ENCODE data around the gene AP1M1.
"Not testable (repeated sequence)": the region's sequence is repeated elsewhere in the genome, so short reads cannot be mapped to it uniquely, and the experiment has no call there.

Gene AP1M1

GRCh38 chr19:16197622-16198369 lies at the start of gene AP1M1:
TSS of gene AP1M1 (plus strand) at chr19:16197911. CDS start at chr19:16198027, 116 bp downstream.
- peak; percentile 95 for DNase-seq

- no peak for DNase-seq
Measured at GRCh38 chr19:16148443-16149229, 49.1 kb upstream of the AP1M1 start.

- peak; percentile 37 for DNase-seq
Measured at GRCh38 chr19:16153582-16154336, 44.0 kb upstream of the AP1M1 start.

- DNase-seq: no peak
Measured at GRCh38 chr19:16154557-16154956, 43.2 kb upstream of the AP1M1 start.

- no peak for DNase-seq
Measured at GRCh38 chr19:16155128-16155527, 42.6 kb upstream of the AP1M1 start.

GRCh38 chr19:16156904-16157303 lies 40.8 kb upstream of the AP1M1 start:
- DNase-seq: no peak

- no peak for DNase-seq
Measured at GRCh38 chr19:16157601-16158000, 40.1 kb upstream of the AP1M1 start.

GRCh38 chr19:16159655-16160054 lies 38.1 kb upstream of the AP1M1 start:
- no peak for DNase-seq

GRCh38 chr19:16160445-16160942 lies 37.2 kb upstream of the AP1M1 start:
- no peak for DNase-seq

GRCh38 chr19:16160943-16161560 lies 36.7 kb upstream of the AP1M1 start:
- DNase-seq: no peak

- no peak for DNase-seq
Measured at GRCh38 chr19:16161840-16162239, 35.9 kb upstream of the AP1M1 start.

- DNase-seq: no peak
Measured at GRCh38 chr19:16164222-16164890, 33.4 kb upstream of the AP1M1 start.

- DNase-seq: no peak
Measured at GRCh38 chr19:16166417-16166816, 31.3 kb upstream of the AP1M1 start.

- DNase-seq: no peak
Measured at GRCh38 chr19:16167055-16167454, 30.7 kb upstream of the AP1M1 start.

GRCh38 chr19:16168465-16169081 lies 29.1 kb upstream of the AP1M1 start:
- peak; percentile 85 for DNase-seq

GRCh38 chr19:16170134-16170533 lies 27.6 kb upstream of the AP1M1 start:
- DNase-seq: no peak

- no peak for DNase-seq
Measured at GRCh38 chr19:16175954-16176353, 21.8 kb upstream of the AP1M1 start.

GRCh38 chr19:16178866-16179265 lies 18.8 kb upstream of the AP1M1 start:
- DNase-seq: not testable (repeated sequence)

- no peak for DNase-seq
Measured at GRCh38 chr19:16180611-16181010, 17.1 kb upstream of the AP1M1 start.

GRCh38 chr19:16184665-16185122 lies 13.0 kb upstream of the AP1M1 start:
- DNase-seq: no peak

GRCh38 chr19:16185123-16185767 lies 12.5 kb upstream of the AP1M1 start, which contains the start of gene FAM32A:
TSS of gene FAM32A (plus strand) at chr19:16185410. CDS start at chr19:16185443, 33 bp downstream.
- DNase-seq: peak; percentile 98

Data from GDM1 (cell line).